Uterus (tissue), 2 donors: ENCODE measurements around the gene CCDC152.

Experiments used
- POLR2A ChIP-seq, 2 donors: fragments of 450-650 bp; IDR thresholded peaks; one replicate each; pipeline ENCODE4 v1.6.1; 2016; ENCODE audit warnings: antibody characterized with exemption in 2 of 2, mild to moderate bottlenecking in 1 of 2, moderate library complexity in 1 of 2
- TF ChIP-seq, protein P1 (sequence below), 4 experiments: fragments of 200-600 bp in 2 of 4; fragments of 450-650 bp in 2 of 4; sonication (generic) in 2 of 4; IDR thresholded peaks; one replicate each; pipeline ENCODE4 v1.5.1; 2016 to 2019; ENCODE audit warnings: antibody characterized with exemption in 4 of 4, mild to moderate bottlenecking in 2 of 4, moderate library complexity in 1 of 4

GRCh38 chr5:42812620-42813019 is 56.0 kb downstream of the CCDC152 start:
- TF ChIP-seq, protein P1, sequence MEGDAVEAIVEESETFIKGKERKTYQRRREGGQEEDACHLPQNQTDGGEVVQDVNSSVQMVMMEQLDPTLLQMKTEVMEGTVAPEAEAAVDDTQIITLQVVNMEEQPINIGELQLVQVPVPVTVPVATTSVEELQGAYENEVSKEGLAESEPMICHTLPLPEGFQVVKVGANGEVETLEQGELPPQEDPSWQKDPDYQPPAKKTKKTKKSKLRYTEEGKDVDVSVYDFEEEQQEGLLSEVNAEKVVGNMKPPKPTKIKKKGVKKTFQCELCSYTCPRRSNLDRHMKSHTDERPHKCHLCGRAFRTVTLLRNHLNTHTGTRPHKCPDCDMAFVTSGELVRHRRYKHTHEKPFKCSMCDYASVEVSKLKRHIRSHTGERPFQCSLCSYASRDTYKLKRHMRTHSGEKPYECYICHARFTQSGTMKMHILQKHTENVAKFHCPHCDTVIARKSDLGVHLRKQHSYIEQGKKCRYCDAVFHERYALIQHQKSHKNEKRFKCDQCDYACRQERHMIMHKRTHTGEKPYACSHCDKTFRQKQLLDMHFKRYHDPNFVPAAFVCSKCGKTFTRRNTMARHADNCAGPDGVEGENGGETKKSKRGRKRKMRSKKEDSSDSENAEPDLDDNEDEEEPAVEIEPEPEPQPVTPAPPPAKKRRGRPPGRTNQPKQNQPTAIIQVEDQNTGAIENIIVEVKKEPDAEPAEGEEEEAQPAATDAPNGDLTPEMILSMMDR (IDR thresholded peaks at IDR 0.05): no peak
- no peak for TF ChIP-seq POLR2A (IDR thresholded peaks at IDR 0.05)
